Fibroblast of pulmonary artery (primary cell): ENCODE data around the gene CAD.

Experiments used
- DNase-seq: peaks from one replicate; pipeline ENCODE4 v3.0.0-alpha.2; 2010; ENCODE audit warnings: low read depth
- H3K4me3 ChIP-seq: replicated peaks from 2 replicates; pipeline ENCODE4 v1.5.1; 2011; ENCODE audit warnings: low read depth, mild to moderate bottlenecking, control low read depth, low read length, moderate library complexity
- CTCF ChIP-seq: IDR thresholded peaks from 2 replicates; pipeline ENCODE4 v1.5.1; 2011; ENCODE audit warnings: mild to moderate bottlenecking, control low read depth, low read length, inconsistent platforms; ENCODE audit errors: missing control alignments

Gene CAD

DNA sequence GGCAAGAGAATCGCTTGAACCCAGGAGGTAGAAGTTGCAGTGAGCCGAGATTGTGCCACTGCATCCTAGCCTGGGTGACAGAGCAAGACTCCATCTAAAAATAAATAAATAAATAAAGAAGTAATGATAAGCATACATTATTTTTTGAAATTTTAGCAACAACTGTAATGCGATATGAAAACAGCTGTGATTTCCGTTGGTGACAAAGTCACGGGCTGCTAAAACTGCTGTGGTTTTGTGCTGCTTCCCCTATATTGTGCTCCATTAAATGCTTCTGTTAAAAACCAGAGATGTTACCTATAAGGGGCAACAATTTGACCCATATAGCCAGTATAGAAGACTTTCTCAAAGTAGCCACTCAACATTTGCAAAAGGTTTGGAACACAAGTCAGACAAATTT, 73.4 kb downstream of the CAD start:
- DNase-seq, result no peak
- TF ChIP-seq CTCF, result no peak
- H3K4me3 ChIP-seq, result no peak overlapping the region

DNA sequence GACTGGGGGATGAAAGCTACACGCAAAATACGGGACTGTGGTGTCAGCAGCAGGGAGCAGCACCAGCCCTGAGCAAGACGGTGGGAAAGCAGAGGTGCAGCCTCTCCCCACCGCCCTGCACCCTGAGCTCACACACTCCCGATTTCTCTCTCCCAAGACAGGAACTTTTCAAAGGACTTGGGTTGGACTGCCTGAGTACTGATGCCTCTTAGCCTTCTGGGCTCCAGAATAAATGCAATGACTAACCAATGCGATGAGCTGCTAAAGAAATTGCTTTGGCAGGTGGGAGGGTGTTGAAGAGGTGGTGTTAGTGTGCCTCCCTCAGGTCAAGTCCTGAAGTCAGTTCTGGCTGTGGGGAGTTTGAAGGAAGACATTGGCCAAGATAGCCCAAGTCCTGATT, 74.7 kb downstream of the CAD start:
- no peak overlapping the region for H3K4me3 ChIP-seq
- DNase-seq, result no peak
- no peak for TF ChIP-seq CTCF
